ENCODE measurements around the gene NOVA2.

The NOVA2 gene

DNA sequence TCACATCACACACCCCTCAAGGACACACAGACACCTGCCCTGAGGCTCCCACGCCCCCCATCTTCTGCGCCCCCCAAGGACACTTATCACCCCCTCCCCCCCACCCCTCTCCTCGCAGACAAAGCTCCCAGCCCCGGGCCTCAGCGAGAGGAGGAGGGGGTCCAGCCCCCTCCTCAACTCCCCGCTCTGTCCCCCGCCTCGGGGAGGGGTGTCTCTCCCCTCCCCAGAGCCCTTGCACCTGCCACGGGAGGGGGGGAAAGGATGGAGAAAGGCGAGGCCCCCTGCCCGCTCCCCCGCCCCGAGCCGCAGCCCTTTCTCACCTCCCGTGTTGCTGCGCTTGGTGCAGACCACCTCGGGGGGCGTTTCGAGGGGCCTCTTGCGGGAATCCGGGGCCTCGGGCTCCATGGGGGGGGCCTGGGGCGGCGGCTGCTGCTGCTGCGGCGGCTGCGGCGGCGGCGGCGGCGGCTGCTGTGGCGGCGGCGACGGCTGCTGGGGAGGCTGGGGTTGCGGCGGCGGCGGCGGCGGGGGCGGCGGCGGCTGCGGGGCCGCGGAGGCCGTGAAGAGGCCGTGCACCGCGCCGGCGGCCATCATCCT lies 621 bp downstream of the NOVA2 start:
- H3K27me3 ChIP-seq (replicated peaks) = peaks cover 23% of the 10 kb centered on the region
- no peak overlapping the region for H3K27ac ChIP-seq
- no peak overlapping the region for H3K4me3 ChIP-seq (ENCODE audit: low read depth, low read length)
- TF ChIP-seq, protein P1, sequence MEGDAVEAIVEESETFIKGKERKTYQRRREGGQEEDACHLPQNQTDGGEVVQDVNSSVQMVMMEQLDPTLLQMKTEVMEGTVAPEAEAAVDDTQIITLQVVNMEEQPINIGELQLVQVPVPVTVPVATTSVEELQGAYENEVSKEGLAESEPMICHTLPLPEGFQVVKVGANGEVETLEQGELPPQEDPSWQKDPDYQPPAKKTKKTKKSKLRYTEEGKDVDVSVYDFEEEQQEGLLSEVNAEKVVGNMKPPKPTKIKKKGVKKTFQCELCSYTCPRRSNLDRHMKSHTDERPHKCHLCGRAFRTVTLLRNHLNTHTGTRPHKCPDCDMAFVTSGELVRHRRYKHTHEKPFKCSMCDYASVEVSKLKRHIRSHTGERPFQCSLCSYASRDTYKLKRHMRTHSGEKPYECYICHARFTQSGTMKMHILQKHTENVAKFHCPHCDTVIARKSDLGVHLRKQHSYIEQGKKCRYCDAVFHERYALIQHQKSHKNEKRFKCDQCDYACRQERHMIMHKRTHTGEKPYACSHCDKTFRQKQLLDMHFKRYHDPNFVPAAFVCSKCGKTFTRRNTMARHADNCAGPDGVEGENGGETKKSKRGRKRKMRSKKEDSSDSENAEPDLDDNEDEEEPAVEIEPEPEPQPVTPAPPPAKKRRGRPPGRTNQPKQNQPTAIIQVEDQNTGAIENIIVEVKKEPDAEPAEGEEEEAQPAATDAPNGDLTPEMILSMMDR (IDR thresholded peaks at IDR 0.05; ENCODE audit: low read depth, low read length, missing control alignments) = no peak
- in situ Hi-C loops (cut with HindIII; ENCODE audit: low pct_ligation_motif_present, low sequenced_read_pairs) = no loop called here
- no peak for DNase-seq
- no peaks in the 10 kb centered on the region for H3K36me3 ChIP-seq (replicated peaks)

DNA sequence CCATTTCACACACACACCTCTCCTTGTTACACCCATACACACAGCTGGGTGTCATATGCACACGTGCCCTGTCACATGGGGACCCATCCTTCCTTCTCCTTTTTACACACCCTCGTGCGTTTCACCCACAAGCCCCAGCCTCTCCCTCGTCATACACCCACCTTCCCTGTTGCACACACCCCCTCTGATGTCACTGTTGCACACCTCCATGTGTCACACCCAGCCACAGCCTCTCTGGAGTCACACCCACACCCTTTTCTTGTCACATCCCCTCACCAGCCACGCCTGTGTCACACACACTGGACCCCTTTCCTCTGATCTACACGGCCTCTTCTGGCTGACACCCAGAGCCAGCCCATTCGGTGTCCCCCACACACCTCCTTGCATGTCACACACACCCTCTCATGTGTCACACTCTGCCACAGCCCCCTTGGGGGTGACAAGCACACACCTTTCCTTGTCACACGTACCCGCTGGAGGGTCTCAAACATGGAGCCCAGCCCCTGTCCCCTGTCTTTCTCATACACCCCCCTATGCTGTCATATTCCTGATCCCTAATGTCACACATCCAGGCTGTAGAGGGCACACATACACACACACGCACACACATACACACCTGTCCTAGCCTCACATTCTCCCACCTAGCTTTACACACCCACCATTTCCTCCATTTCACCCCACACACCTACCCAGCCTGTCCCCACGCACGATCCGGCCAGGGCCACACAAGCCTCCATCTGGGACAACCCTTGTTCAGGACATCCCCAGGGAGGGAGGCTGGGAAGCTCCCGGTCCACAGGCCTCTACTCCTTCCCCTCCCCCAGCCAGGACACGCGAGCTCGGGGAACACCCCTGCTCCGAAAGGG lies 1.4 kb downstream of the NOVA2 start:
- in situ Hi-C loops (cut with HindIII; ENCODE audit: low pct_ligation_motif_present, low sequenced_read_pairs) = no loop called here
- Histone ChIP-seq H3K4me3 (ENCODE audit: low read depth, low read length) (no peak overlapping the region), H3K36me3 (replicated peaks) (no peaks in the 10 kb centered on the region), H3K27me3 (replicated peaks) (peaks cover 20% of the 10 kb centered on the region), H3K27ac (no peak overlapping the region)
- TF ChIP-seq, protein P1 (IDR thresholded peaks at IDR 0.05; ENCODE audit: low read depth, low read length, missing control alignments) = no peak
- DNase-seq = no peak

DNA sequence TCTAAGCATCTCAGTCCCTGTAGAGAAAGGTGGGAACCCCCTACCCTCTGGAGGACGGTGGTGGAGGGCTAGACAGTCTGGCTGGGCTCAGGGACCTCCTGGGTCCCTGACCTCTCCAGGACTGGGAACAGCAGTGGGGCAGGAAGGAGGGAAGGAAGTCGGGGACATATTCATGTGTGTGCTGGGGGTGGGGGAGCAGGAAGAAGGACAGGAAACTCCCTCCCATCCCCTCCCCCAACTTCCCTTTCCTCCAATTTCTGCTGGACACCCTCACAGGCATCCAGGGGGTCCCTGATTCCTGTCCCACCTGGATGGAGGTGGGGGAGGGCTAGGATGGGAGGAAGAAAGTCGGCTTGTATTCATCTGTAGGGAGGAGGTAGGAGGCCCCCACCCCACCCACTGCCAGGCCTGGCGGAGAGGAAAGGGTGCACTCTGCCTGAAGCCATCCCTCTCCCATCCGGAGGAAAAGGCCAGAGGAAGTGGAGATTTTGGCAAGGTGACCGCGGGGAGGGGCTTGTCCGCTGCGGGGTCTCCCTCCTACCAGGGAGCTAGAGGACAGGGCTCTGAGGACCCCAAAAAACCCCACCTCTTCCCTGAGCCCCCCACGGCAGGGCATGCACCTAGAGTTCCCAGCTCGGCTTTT lies 2.3 kb downstream of the NOVA2 start:
- H3K27me3 ChIP-seq (replicated peaks) = peaks cover 18% of the 10 kb centered on the region
- in situ Hi-C loops (cut with HindIII; ENCODE audit: low pct_ligation_motif_present, low sequenced_read_pairs) = no loop called here
- no peak overlapping the region for H3K27ac ChIP-seq
- no peaks in the 10 kb centered on the region for H3K36me3 ChIP-seq (replicated peaks)
- TF ChIP-seq, protein P1 (IDR thresholded peaks at IDR 0.05; ENCODE audit: low read depth, low read length, missing control alignments) = no peak
- DNase-seq = no peak
- H3K4me3 ChIP-seq (ENCODE audit: low read depth, low read length) = no peak overlapping the region

DNA sequence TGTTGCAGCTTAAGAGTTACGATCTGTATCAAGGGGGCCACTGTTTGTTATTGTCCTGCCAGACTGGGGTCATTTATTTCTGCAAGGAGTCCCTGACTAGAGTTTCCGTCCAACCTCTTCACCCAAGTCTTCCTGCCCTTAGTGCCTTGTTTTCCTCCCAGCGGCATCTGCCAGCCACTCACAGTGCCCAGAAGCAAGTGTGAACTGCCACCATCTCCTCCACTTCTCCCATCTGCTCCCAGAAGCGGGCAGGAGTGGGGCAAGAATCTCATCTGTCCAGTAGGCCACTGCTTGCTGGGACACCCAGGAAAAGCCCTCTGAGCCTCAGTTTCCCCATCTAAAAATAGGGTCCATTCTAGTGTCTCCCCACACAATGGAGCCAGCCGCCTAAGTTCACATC lies 4.0 kb downstream of the NOVA2 start:
- peaks cover 17% of the 10 kb centered on the region for H3K27me3 ChIP-seq (replicated peaks)
- H3K27ac ChIP-seq = no peak overlapping the region
- no peak for DNase-seq
- in situ Hi-C loops (cut with HindIII; ENCODE audit: low pct_ligation_motif_present, low sequenced_read_pairs) = no loop called here
- no peaks in the 10 kb centered on the region for H3K36me3 ChIP-seq (replicated peaks)
- no peak overlapping the region for H3K4me3 ChIP-seq (ENCODE audit: low read depth, low read length)
- TF ChIP-seq, protein P1 (IDR thresholded peaks at IDR 0.05; ENCODE audit: low read depth, low read length, missing control alignments) = no peak

DNA sequence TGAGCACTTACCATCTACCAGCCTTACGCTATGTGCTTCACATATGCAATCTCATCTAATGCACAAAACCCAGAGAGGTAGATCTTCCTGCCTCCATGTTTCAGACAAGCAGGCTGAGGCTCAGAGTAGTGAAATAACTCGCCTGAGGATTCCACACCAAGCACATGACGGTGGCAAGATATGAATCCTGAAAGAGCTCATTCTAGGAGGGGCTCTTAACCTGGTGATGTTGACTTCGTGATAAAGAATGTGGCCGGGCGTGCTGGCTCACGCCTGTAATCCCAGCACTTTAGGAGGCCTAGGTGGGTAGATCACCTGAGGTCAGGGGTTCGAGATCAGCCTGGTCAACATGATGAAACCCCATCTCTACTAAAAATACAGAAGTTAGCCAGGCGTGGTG lies 5.0 kb downstream of the NOVA2 start:
- Histone ChIP-seq H3K27me3 (replicated peaks) (peaks cover 9% of the 10 kb centered on the region), H3K36me3 (replicated peaks) (no peaks in the 10 kb centered on the region), H3K4me3 (ENCODE audit: low read depth, low read length) (no peak overlapping the region), H3K27ac (no peak overlapping the region)
- no peak for DNase-seq
- in situ Hi-C loops (cut with HindIII; ENCODE audit: low pct_ligation_motif_present, low sequenced_read_pairs) = no loop called here
- TF ChIP-seq, protein P1 (IDR thresholded peaks at IDR 0.05; ENCODE audit: low read depth, low read length, missing control alignments) = no peak

All from brain microvascular endothelial cell (primary cell).